Endothelial cell of umbilical vein (primary cell): Measurements from ENCODE around the gene POLG. TPM values are rescaled to one million over a fixed set of nuclear protein-coding genes. Genes with fewer than 3 reads are reported as not detected.
A peak's percentile ranks its signal among the peaks of the same experiment; 100 is the strongest.

Experiments used
- BruUV-seq: library from RNA; stranded (reverse); fragments of 400-500 nt; replicated peaks from 2 replicates; lab custom pipeline; 2021; lab: Mats Ljungman, UMichigan
- CTCF ChIA-PET: fragments of 300-600, 350-600 bp; sonication (Branson Sonifier 250); formaldehyde crosslinking; loops from one replicate; lab custom pipeline; 2021; ENCODE audit warnings: antibody characterized with exemption, inconsistent platforms; lab: Charles Lee
- POLR2A ChIA-PET: fragments of 300-600, 350-600 bp; sonication (Branson Sonifier 250); formaldehyde crosslinking; loops from one replicate; lab custom pipeline; 2021; ENCODE audit warnings: antibody characterized with exemption, inconsistent platforms; lab: Charles Lee
- DNase-seq: peaks from one replicate; pipeline ENCODE4 v3.0.0-alpha.2; 2011; ENCODE audit warnings: low read depth, low spot score
- FAIRE-seq: peaks from 2 replicates; lab custom pipeline; 2011; peaks lifted over from hg19 to GRCh38; lab: Jason Lieb, UNC
- H2AFZ ChIP-seq: 2 replicates; pipeline ENCODE4 v1.6.0; 2012; ENCODE audit warnings: low read depth, low read length, control low read depth, inconsistent platforms
- H3K27ac ChIP-seq: 2 replicates; pipeline ENCODE4 v1.5.1; 2011; ENCODE audit warnings: low read depth, mild to moderate bottlenecking, control low read depth, low read length, moderate library complexity; ENCODE audit not compliant: insufficient read depth
- H3K27me3 ChIP-seq, 2 experiments: 2 replicates each; pipeline versions ENCODE4 v1.6.0 to v1.6.1; 2011; ENCODE audit warnings: low read length in 2 of 2, mixed read lengths in 1 of 2; ENCODE audit not compliant: control insufficient read depth in 2 of 2, insufficient read depth in 2 of 2
- H3K36me3 ChIP-seq, 2 experiments: 2 replicates in 1 of 2; 3 replicates in 1 of 2; pipeline ENCODE4 v1.5.1; 2011; ENCODE audit warnings: low read length in 2 of 2, mild to moderate bottlenecking in 1 of 2, moderate library complexity in 1 of 2; ENCODE audit not compliant: control insufficient read depth in 2 of 2, insufficient read depth in 2 of 2; ENCODE audit errors: extremely low read depth in 1 of 2
- H3K4me1 ChIP-seq: 3 replicates; pipeline ENCODE4 v1.5.1; 2011; ENCODE audit warnings: mild to moderate bottlenecking, low read length; ENCODE audit not compliant: control insufficient read depth, insufficient read depth; ENCODE audit errors: extremely low read depth
- H3K4me2 ChIP-seq: 2 replicates; pipeline ENCODE4 v1.6.1; 2011; ENCODE audit warnings: low read length, control low read depth, mixed read lengths; ENCODE audit not compliant: insufficient read depth
- H3K4me3 ChIP-seq, 3 experiments: fragments of 200-600 bp in 1 of 3; sonication (generic), shearing (Covaris generic) in 1 of 3; replicated peaks in 1 of 3; 2 replicates each; pipeline ENCODE4 v1.5.1; 2011 to 2016; ENCODE audit warnings: control low read depth in 3 of 3, low read length in 3 of 3, mild to moderate bottlenecking in 2 of 3, inconsistent platforms in 1 of 3, low read depth in 1 of 3, moderate library complexity in 1 of 3; ENCODE audit not compliant: insufficient read depth in 1 of 3
- H3K79me2 ChIP-seq: 2 replicates; pipeline ENCODE4 v1.6.0; 2012; ENCODE audit warnings: low read length, inconsistent platforms; ENCODE audit not compliant: control insufficient read depth, insufficient read depth
- H3K9ac ChIP-seq: replicated peaks from 2 replicates; pipeline ENCODE3; 2011; ENCODE audit warnings: low read length, control low read depth; ENCODE audit not compliant: insufficient read depth; ENCODE audit errors: extremely low read depth
- H3K9me1 ChIP-seq: replicated peaks from 3 replicates; pipeline ENCODE4 v1.6.0; 2011; ENCODE audit warnings: mild to moderate bottlenecking, low read length; ENCODE audit not compliant: control insufficient read depth, insufficient read depth; ENCODE audit errors: extremely low read depth
- H3K9me3 ChIP-seq: replicated peaks from 2 replicates; pipeline ENCODE4 v1.5.1; 2012; ENCODE audit warnings: low read length, inconsistent platforms; ENCODE audit not compliant: control insufficient read depth, insufficient read depth
- H4K20me1 ChIP-seq: replicated peaks from 2 replicates; pipeline ENCODE3; 2011; ENCODE audit warnings: mild to moderate bottlenecking, low read length; ENCODE audit not compliant: control insufficient read depth, insufficient read depth; ENCODE audit errors: extremely low read depth
- CTCF ChIP-seq, 2 donors: IDR thresholded peaks; 1 replicate in 1 of 2; 2 replicates in 1 of 2; pipeline ENCODE4 v1.5.1; 2011; ENCODE audit warnings: low read length in 2 of 2, mild to moderate bottlenecking in 2 of 2, moderate library complexity in 2 of 2, control low read depth in 1 of 2, inconsistent platforms in 1 of 2, low read depth in 1 of 2; ENCODE audit not compliant: insufficient read depth in 1 of 2; ENCODE audit errors: extremely low read depth in 1 of 2
- EZH2 ChIP-seq: IDR thresholded peaks from 2 replicates; pipeline ENCODE4 v1.6.1; 2012; ENCODE audit warnings: borderline replicate concordance, low read depth, mild to moderate bottlenecking, moderate library complexity, low read length, inconsistent platforms; ENCODE audit not compliant: severe bottlenecking
- FOS ChIP-seq: IDR thresholded peaks from 2 replicates; pipeline ENCODE4 v1.6.1; 2011; ENCODE audit warnings: mild to moderate bottlenecking, low read length, moderate library complexity, borderline replicate concordance; ENCODE audit not compliant: insufficient read depth
- POLR2A ChIP-seq: IDR thresholded peaks from 2 replicates; pipeline ENCODE4 v1.6.1; 2012; ENCODE audit warnings: low read depth, mild to moderate bottlenecking, control low read depth, low read length
- POLR2AphosphoS5 ChIP-seq: IDR thresholded peaks from 2 replicates; pipeline ENCODE4 v1.6.1; 2012; ENCODE audit warnings: low read depth, mild to moderate bottlenecking, control low read depth, low read length, moderate library complexity; ENCODE audit not compliant: insufficient read depth
- dilution Hi-C: fragments of 300-500 bp; cut with MboI; formaldehyde crosslinking; loops from one replicate; pipeline ENCODE4 v1.15.0; 2019; ENCODE audit warnings: low sequenced_read_pairs; ENCODE audit not compliant: extremely low pct_ligation_motif_present
- intact Hi-C: fragments of 100-400 bp; cut with micrococcal nuclease; formaldehyde crosslinking; loops from one replicate; pipeline ENCODE4 v1.10.0; 2022
- polyA plus RNA-seq, 4 experiments: library from polyadenylated mRNA; depleted of rRNA in 3 of 4; stranded (reverse) in 3 of 4; unstranded in 1 of 4; fragments of >200 nt; gene quantifications; 2 replicates each; pipeline versions ENCODE4 v1.2.1 to v1.2.3, GENCODE V29; 2011 to 2012; ENCODE audit warnings: missing spikeins in 1 of 4
- total RNA-seq: library from RNA; stranded (reverse); gene quantifications from 2 replicates; pipeline ENCODE4 v1.2.3, GENCODE V29; 2021

POLG gene
- total and polyA plus RNA-seq, 2 donors (not counting 3 experiments of a cell fraction or from before 2014, with no cell fraction given) = 36.6 to 77.7 TPM

GRCh38 chr15:89330881-89331595 lies 3.6 kb downstream of the POLG start:
- ChIA-PET CTCF (interaction anchor here (1.4 to 3.1 kb wide), 2 partner anchors 8 to 14 kb away, joined by 6 to 15 read pairs; no protein-coding TSS in a partner anchor), POLR2A (no interaction called here)
- no peaks in the 10 kb centered on the region for H3K27me3 ChIP-seq
- peaks cover 7% of the 10 kb centered on the region for H4K20me1 ChIP-seq
- no peak overlapping the region for H3K4me3 ChIP-seq
- intact Hi-C loops (loop anchor here (5.0 to 10.0 kb wide), 2 partner anchors 434 to 706 kb away; partner anchors contain the start of genes AEN and HAPLN3), dilution Hi-C loops (no loop called here)
- H3K36me3 ChIP-seq = peaks cover 31 to 45% of the 10 kb centered on the region in 2 experiments
- DNase-seq (no peak), FAIRE-seq (peak; percentile 44)
- H3K79me2 ChIP-seq = peaks cover 52% of the 10 kb centered on the region
- peak overlapping the region; percentile 60 for H3K4me2 ChIP-seq
- no peak overlapping the region for H3K9ac ChIP-seq
- no peaks in the 10 kb centered on the region for H3K9me1 ChIP-seq
- no peak overlapping the region for H3K27ac ChIP-seq
- H3K4me1 ChIP-seq = peaks cover 28% of the 10 kb centered on the region
- BruUV-seq = no TSS peak
- TF ChIP-seq CTCF (IDR thresholded peaks at IDR 0.05; ENCODE audit: extremely low read depth in 1 of 2, insufficient read depth in 1 of 2, low read depth in 1 of 2, low read length in 2 of 2) (no peak), POLR2AphosphoS5 (no peak), EZH2 (no peak), POLR2A (no peak), FOS (no peak)
- no peaks in the 10 kb centered on the region for H3K9me3 ChIP-seq
- no peak overlapping the region for H2AFZ ChIP-seq
